GM21367 (cell line): Measurements from ENCODE around the gene SEMA3C.

Experiments used
- ATAC-seq: cut with Tn5 transposase; IDR thresholded peaks from one replicate; pipeline ENCODE4 v1.9.1; 2021; ENCODE audit not compliant: unreplicated experiment

The SEMA3C gene

GRCh38 chr7:80918909-80919721 lies at the start of gene SEMA3C:
Gene SEMA3C, minus strand, starts transcription at chr7:80919051. Its CDS starts 2,270 bp downstream, at chr7:80916781.
- ATAC-seq: peak; percentile 70

GRCh38 chr7:80968606-80969005 lies 49.8 kb upstream of the SEMA3C start:
- no peak for ATAC-seq

GRCh38 chr7:80967917-80968297 lies 49.1 kb upstream of the SEMA3C start:
- no peak for ATAC-seq

GRCh38 chr7:80967071-80967916 lies 48.4 kb upstream of the SEMA3C start:
- no peak for ATAC-seq

GRCh38 chr7:80960244-80960795 lies 41.5 kb upstream of the SEMA3C start:
- no peak for ATAC-seq

- ATAC-seq: no peak
These were observed 38.5 kb upstream of the SEMA3C start for GRCh38 chr7:80957226-80957777.

GRCh38 chr7:80954191-80954590 lies 35.3 kb upstream of the SEMA3C start:
- ATAC-seq: no peak

- ATAC-seq: no peak
These were observed 31.7 kb upstream of the SEMA3C start for GRCh38 chr7:80950550-80950967.

GRCh38 chr7:80949449-80949848 lies 30.6 kb upstream of the SEMA3C start:
- ATAC-seq: no peak

- ATAC-seq: no peak
These were observed 28.0 kb upstream of the SEMA3C start for GRCh38 chr7:80946858-80947257.

- no peak for ATAC-seq
These were observed 27.1 kb upstream of the SEMA3C start for GRCh38 chr7:80945976-80946375.

- ATAC-seq: no peak
These were observed 24.5 kb upstream of the SEMA3C start for GRCh38 chr7:80943342-80943741.

- ATAC-seq: no peak
These were observed 23.6 kb upstream of the SEMA3C start for GRCh38 chr7:80942261-80943041.

- ATAC-seq: no peak
These were observed 22.4 kb upstream of the SEMA3C start for GRCh38 chr7:80941208-80941758.

- no peak for ATAC-seq
These were observed 21.8 kb upstream of the SEMA3C start for GRCh38 chr7:80940539-80941207.

GRCh38 chr7:80937336-80937735 lies 18.5 kb upstream of the SEMA3C start:
- ATAC-seq: no peak

GRCh38 chr7:80935991-80936780 lies 17.3 kb upstream of the SEMA3C start:
- ATAC-seq: no peak

GRCh38 chr7:80934321-80934720 lies 15.5 kb upstream of the SEMA3C start:
- no peak for ATAC-seq

- ATAC-seq: no peak
These were observed 13.7 kb upstream of the SEMA3C start for GRCh38 chr7:80932536-80932935.
